ENCODE results near the gene TDRD1. TPM values are rescaled to one million over a fixed set of nuclear protein-coding genes. Genes with fewer than 3 reads are reported as not detected.

Gene TDRD1
- total and polyA plus RNA-seq, 7 donors = under 0.01 to 0.28 (median 0.17) TPM; not detected in 3

GRCh38 chr10:114245121-114245791, 66.1 kb downstream of the TDRD1 start:
- intact Hi-C loops (cut with DNase I) = no loop called here
- WGBS, 2 donors = 19 to 53% methylated on average over 9 of the region's 9 CpGs
- no peaks in the 10 kb centered on the region for H3K4me1 ChIP-seq

GRCh38 chr10:114246679-114247305, 67.6 kb downstream of the TDRD1 start:
- Histone ChIP-seq H3K27me3 (peaks cover 0 to 22% (median 3%) of the 10 kb centered on the region in 3 donors), H3K27ac (no peak overlapping the region), H3K36me3 (no peaks in the 10 kb centered on the region), H3K4me1 (no peaks in the 10 kb centered on the region), H3K9me3 (no peaks in the 10 kb centered on the region), H3K4me3 (no peak overlapping the region)
- no peak for DNase-seq
- intact Hi-C loops (cut with DNase I) = no loop called here
- TF ChIP-seq CTCF (IDR thresholded peaks at IDR 0.05) (no peak), EP300 (IDR thresholded peaks at IDR 0.05) (no peak), POLR2A (IDR thresholded peaks at IDR 0.05) (no peak), POLR2AphosphoS5 (IDR thresholded peaks at IDR 0.05) (no peak)
- 13 to 67% methylated on average over 7 of the region's 7 CpGs for WGBS, 2 donors

More at GRCh38 chr10:114245121-114245791, 66.1 kb downstream of the TDRD1 start:
- Histone ChIP-seq H3K36me3 (no peaks in the 10 kb centered on the region), H3K27ac (no peak overlapping the region), H3K27me3 (peaks cover under 1 to 34% (median 3%) of the 10 kb centered on the region in 3 donors), H3K4me3 (no peak overlapping the region), H3K9me3 (no peaks in the 10 kb centered on the region)
- TF ChIP-seq POLR2A (IDR thresholded peaks at IDR 0.05) (no peak), POLR2AphosphoS5 (IDR thresholded peaks at IDR 0.05) (no peak), EP300 (IDR thresholded peaks at IDR 0.05) (no peak), CTCF (IDR thresholded peaks at IDR 0.05) (no peak)
- no peak for DNase-seq

- peaks cover 0 to 3% (median 0%) of the 10 kb centered on the region in 3 donors for H3K27me3 ChIP-seq
- H3K27ac ChIP-seq = no peak overlapping the region
- intact Hi-C loops (cut with DNase I) = no loop called here
- no peak overlapping the region for H3K4me3 ChIP-seq
- no peak for DNase-seq
- no peaks in the 10 kb centered on the region for H3K9me3 ChIP-seq
- no peaks in the 10 kb centered on the region for H3K36me3 ChIP-seq
- WGBS, 2 donors = 82 to 90% methylated on average over 6 of the region's 6 CpGs
- H3K4me1 ChIP-seq = no peaks in the 10 kb centered on the region
- TF ChIP-seq CTCF (IDR thresholded peaks at IDR 0.05) (no peak), POLR2AphosphoS5 (IDR thresholded peaks at IDR 0.05) (no peak), POLR2A (IDR thresholded peaks at IDR 0.05) (no peak), EP300 (IDR thresholded peaks at IDR 0.05) (no peak)
Measured at GRCh38 chr10:114250236-114250635, 71.1 kb downstream of the TDRD1 start.

GRCh38 chr10:114250716-114251115, 71.6 kb downstream of the TDRD1 start:
- Histone ChIP-seq H3K4me3 (no peak overlapping the region), H3K27me3 (peaks cover 0 to 3% (median 0%) of the 10 kb centered on the region in 3 donors), H3K27ac (no peak overlapping the region), H3K9me3 (no peaks in the 10 kb centered on the region), H3K4me1 (no peaks in the 10 kb centered on the region), H3K36me3 (no peaks in the 10 kb centered on the region)
- no peak for DNase-seq
- no peak for TF ChIP-seq POLR2A (IDR thresholded peaks at IDR 0.05)
- TF ChIP-seq POLR2AphosphoS5 (IDR thresholded peaks at IDR 0.05) = no peak
- no peak for TF ChIP-seq EP300 (IDR thresholded peaks at IDR 0.05)
- no peak for TF ChIP-seq CTCF (IDR thresholded peaks at IDR 0.05)
- WGBS, 2 donors = 96 to 97% methylated on average over 1 of the region's 1 CpG
- intact Hi-C loops (cut with DNase I) = no loop called here

Measured in sigmoid colon (tissue), 7 donors.